ENCODE data around the gene CACNA1C.

CACNA1C gene

DNA sequence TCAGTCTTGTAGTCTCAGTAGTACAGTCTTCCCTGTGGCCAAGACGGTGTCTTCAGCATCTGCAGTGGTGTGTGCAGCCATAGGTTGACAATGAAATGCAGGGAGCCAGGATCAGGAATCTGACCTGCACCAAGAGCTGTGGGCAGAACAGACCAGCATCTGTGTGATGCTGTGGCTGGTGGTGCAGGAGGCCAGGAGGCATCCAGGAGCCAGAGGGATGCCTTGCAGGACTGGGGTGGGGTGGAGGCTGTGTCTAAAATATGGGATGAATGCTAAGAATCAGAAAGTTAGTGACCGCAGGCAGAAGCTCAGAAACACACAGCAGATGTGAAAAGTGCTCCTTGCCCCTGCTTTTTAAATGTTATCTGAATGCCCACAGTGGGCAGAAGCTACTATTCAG is 209.7 kb downstream of the CACNA1C start:
- Histone ChIP-seq H3K9ac (no peak overlapping the region), H3K79me2 (ENCODE audit: insufficient read depth, low read depth) (no peaks in the 10 kb centered on the region), H3K36me3 (ENCODE audit: insufficient read depth) (no peaks in the 10 kb centered on the region), H3K27me3 (ENCODE audit: insufficient read depth, low read depth) (no peaks in the 10 kb centered on the region), H4K20me1 (ENCODE audit: insufficient read depth) (no peaks in the 10 kb centered on the region), H3K4me2 (no peak overlapping the region), H3K27ac (no peak overlapping the region), H3K4me1 (ENCODE audit: low read depth, poor library complexity, severe bottlenecking) (no peaks in the 10 kb centered on the region), H3K4me3 (IDR thresholded peaks at IDR 0.05; ENCODE audit: insufficient read depth, low read depth, low read length) (no peak overlapping the region), H2AFZ (ENCODE audit: low read depth) (no peak overlapping the region)
- TF ChIP-seq, protein P1, sequence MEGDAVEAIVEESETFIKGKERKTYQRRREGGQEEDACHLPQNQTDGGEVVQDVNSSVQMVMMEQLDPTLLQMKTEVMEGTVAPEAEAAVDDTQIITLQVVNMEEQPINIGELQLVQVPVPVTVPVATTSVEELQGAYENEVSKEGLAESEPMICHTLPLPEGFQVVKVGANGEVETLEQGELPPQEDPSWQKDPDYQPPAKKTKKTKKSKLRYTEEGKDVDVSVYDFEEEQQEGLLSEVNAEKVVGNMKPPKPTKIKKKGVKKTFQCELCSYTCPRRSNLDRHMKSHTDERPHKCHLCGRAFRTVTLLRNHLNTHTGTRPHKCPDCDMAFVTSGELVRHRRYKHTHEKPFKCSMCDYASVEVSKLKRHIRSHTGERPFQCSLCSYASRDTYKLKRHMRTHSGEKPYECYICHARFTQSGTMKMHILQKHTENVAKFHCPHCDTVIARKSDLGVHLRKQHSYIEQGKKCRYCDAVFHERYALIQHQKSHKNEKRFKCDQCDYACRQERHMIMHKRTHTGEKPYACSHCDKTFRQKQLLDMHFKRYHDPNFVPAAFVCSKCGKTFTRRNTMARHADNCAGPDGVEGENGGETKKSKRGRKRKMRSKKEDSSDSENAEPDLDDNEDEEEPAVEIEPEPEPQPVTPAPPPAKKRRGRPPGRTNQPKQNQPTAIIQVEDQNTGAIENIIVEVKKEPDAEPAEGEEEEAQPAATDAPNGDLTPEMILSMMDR (conservative IDR thresholded peaks at IDR 0.05; ENCODE audit: low read depth, low read length) = no peak

DNA sequence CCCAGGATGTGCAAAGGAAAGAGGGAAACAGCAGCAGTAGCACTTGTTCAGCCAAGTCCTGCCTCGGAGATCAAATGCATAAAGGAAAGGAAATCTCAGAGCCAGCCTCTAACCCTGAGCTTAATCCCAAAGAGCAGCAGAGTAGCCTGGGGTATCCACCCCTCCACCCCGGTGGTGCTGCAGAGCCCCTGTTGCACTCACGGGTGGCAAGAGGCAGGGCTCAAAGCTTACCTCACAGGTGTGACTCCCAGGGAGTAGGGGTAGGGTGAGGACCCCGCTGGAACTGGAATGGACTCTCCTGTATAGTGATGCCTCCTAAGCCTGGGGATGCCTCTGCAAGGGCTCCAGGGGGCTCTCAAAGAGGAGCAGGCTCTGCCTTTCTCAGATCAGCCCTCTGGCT is 211.1 kb downstream of the CACNA1C start:
- H3K9ac ChIP-seq = no peak overlapping the region
- no peaks in the 10 kb centered on the region for H3K36me3 ChIP-seq (ENCODE audit: insufficient read depth)
- H2AFZ ChIP-seq (ENCODE audit: low read depth) = no peak overlapping the region
- no peaks in the 10 kb centered on the region for H3K27me3 ChIP-seq (ENCODE audit: insufficient read depth, low read depth)
- no peak overlapping the region for H3K27ac ChIP-seq
- H3K79me2 ChIP-seq (ENCODE audit: insufficient read depth, low read depth) = no peaks in the 10 kb centered on the region
- no peaks in the 10 kb centered on the region for H4K20me1 ChIP-seq (ENCODE audit: insufficient read depth)
- H3K4me1 ChIP-seq (ENCODE audit: low read depth, poor library complexity, severe bottlenecking) = no peaks in the 10 kb centered on the region
- no peak overlapping the region for H3K4me3 ChIP-seq (IDR thresholded peaks at IDR 0.05; ENCODE audit: insufficient read depth, low read depth, low read length)
- no peak overlapping the region for H3K4me2 ChIP-seq
- TF ChIP-seq, protein P1 (conservative IDR thresholded peaks at IDR 0.05; ENCODE audit: low read depth, low read length) = no peak

DNA sequence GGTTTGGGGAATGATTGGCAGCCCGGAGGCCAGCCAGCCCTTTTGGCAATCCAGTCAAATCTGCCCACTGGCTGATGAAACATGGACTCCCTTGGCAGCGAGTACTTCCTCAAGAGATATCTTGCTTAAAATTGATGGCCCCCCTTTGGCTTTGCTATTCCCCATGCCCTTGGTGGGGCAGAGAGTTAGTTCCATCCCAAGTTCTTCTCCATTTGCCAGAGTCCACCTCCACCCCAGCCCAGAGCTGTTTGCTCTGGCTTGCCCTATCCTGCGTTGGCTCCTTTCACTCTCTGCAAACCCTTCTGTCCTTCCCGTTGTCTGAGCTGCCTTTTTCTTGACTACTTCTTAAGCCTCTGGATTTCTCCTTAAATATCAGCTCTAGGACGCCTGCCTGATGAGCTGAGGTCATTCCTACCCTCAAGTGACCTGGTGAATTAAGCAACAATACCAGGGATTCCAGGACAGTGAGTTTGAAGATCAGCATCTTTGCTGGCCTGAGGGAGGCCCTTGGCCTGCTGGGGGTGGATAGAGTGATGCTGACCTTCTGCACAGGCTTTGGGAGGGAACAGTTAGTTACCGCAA is 212.0 kb downstream of the CACNA1C start:
- no peaks in the 10 kb centered on the region for H3K4me1 ChIP-seq (ENCODE audit: low read depth, poor library complexity, severe bottlenecking)

DNA sequence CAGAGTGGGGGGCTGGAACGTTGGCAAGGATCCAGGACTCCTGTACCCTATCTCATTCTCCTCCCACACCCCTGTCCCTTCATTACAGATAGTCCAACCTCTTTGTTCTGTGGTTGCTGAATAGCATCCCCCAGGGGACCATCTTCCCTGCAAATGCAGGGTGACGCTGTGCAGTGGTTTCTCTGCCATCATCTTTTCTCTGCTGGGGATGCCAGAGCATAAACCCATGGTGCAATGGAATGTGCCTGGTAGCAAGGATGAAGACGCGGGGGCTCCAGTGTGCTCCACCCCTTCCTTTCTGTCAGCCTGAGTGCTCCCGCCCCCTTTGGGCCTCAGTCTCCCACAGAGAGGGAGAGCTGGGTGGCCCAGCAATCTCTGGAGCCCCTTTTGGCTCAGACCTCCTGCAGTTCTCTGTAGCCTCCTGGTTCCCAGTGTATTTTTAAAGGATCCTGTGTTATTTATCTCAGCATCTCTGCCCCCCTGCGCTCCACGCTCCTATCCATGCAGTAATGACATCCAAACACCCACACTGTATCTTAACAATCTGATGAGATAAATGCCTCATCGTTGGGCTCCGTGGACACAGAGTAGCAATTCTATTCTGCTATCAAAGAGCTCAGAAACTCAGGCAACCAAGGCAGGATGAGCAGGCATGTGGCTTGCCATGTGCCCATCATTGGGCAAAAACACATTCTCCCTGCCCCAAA is 212.8 kb downstream of the CACNA1C start:
- Histone ChIP-seq H3K79me2 (ENCODE audit: insufficient read depth, low read depth) (no peaks in the 10 kb centered on the region), H2AFZ (ENCODE audit: low read depth) (no peak overlapping the region), H3K4me2 (no peak overlapping the region), H3K4me1 (ENCODE audit: low read depth, poor library complexity, severe bottlenecking) (no peaks in the 10 kb centered on the region), H3K9ac (no peak overlapping the region), H4K20me1 (ENCODE audit: insufficient read depth) (no peaks in the 10 kb centered on the region), H3K36me3 (ENCODE audit: insufficient read depth) (no peaks in the 10 kb centered on the region), H3K27me3 (ENCODE audit: insufficient read depth, low read depth) (no peaks in the 10 kb centered on the region), H3K27ac (no peak overlapping the region), H3K4me3 (IDR thresholded peaks at IDR 0.05; ENCODE audit: insufficient read depth, low read depth, low read length) (no peak overlapping the region)
- TF ChIP-seq, protein P1 (conservative IDR thresholded peaks at IDR 0.05; ENCODE audit: low read depth, low read length) = no peak

More for the DNA sequence above, 212.0 kb downstream of the CACNA1C start:
- Histone ChIP-seq H3K9ac (no peak overlapping the region), H4K20me1 (ENCODE audit: insufficient read depth) (no peaks in the 10 kb centered on the region), H3K4me2 (no peak overlapping the region), H3K27me3 (ENCODE audit: insufficient read depth, low read depth) (no peaks in the 10 kb centered on the region), H3K36me3 (ENCODE audit: insufficient read depth) (no peaks in the 10 kb centered on the region), H3K27ac (no peak overlapping the region), H3K4me3 (IDR thresholded peaks at IDR 0.05; ENCODE audit: insufficient read depth, low read depth, low read length) (no peak overlapping the region), H3K79me2 (ENCODE audit: insufficient read depth, low read depth) (no peaks in the 10 kb centered on the region), H2AFZ (ENCODE audit: low read depth) (no peak overlapping the region)
- TF ChIP-seq, protein P1 (conservative IDR thresholded peaks at IDR 0.05; ENCODE audit: low read depth, low read length) = no peak
